ENCODE results near the gene CLDN4.
"Not testable (repeated sequence)": the region's sequence is repeated elsewhere in the genome, so short reads cannot be mapped to it uniquely, and the experiment has no call there.

The CLDN4 gene, protein sequence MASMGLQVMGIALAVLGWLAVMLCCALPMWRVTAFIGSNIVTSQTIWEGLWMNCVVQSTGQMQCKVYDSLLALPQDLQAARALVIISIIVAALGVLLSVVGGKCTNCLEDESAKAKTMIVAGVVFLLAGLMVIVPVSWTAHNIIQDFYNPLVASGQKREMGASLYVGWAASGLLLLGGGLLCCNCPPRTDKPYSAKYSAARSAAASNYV

DNA sequence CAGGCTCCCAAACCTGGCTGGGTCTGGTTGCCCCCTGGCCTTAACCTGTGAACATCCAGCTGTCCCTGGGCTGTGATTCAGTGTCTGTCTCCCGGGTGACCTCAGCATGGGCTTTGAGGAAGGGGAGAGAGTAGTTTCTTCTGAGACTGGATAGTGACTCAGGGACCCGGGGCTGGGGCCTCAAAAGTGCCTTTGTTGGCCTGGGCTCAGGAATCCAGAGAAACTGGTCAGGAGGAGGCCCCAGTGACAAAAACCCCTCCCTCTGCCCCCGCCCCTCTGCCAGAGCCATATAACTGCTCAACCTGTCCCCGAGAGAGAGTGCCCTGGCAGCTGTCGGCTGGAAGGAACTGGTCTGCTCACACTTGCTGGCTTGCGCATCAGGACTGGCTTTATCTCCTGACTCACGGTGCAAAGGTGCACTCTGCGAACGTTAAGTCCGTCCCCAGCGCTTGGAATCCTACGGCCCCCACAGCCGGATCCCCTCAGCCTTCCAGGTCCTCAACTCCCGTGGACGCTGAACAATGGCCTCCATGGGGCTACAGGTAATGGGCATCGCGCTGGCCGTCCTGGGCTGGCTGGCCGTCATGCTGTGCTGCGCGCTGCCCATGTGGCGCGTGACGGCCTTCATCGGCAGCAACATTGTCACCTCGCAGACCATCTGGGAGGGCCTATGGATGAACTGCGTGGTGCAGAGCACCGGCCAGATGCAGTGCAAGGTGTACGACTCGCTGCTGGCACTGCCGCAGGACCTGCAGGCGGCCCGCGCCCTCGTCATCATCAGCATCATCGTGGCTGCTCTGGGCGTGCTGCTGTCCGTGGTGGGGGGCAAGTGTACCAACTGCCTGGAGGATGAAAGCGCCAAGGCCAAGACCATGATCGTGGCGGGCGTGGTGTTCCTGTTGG, at the start of gene CLDN4:
TSS of gene CLDN4 (plus strand) at position 316 of the 903 bp plus-strand sequence. CDS start at position 522, 206 bp downstream.
- no peak for DNase-seq

DNA sequence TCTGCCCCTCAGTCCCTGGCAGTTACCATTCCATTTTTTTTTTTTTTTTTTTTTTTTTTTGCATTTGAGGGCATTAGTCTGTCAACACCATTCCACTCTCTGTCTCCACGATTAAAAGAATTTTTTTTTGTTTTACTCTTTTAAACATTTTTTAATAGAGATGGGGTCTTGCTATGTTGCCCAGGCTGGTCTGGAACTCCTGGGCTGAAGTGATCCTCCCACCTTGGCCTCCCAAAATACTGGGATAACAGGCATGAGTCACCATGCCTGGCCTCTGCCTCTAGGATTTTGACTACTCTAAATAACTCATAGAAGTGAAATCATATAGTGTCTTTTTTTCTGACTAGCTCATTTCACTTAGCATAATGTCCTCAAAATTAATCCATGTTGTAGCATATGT, 44.2 kb upstream of the CLDN4 start:
- no peak for DNase-seq

DNA sequence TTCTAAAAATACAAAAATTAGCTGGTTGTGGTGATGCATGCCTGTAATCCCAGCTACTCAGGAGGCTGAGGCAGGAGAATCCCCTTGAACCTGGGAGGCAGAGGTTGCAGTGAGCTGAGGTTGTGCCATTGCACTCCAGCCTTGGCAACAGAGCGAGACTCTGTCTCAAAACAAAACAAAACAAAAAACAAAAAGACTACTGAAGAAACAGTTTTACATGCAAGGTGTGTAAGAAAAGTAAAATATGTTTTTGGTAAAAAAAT, 43.1 kb upstream of the CLDN4 start:
- DNase-seq: not testable (repeated sequence)

DNA sequence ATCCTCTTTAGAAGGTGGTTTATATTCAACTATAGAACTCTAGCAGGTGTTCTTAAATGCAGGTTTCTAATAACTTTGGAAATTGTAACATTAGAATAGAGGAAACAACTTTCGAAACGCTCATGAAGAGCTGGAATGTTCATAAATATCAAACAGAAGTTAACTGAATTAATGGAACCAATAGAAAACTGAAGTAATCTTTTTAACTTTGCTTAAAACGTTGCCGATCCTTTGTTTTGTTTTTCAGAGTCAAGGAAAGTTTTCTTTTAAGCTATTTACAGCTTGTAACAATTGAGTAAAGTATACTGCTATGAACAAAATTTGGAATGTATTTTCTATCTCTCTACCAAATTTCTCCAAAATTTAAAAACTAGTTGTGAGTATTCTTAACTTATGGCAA, 41.7 kb upstream of the CLDN4 start:
- no peak for DNase-seq

DNA sequence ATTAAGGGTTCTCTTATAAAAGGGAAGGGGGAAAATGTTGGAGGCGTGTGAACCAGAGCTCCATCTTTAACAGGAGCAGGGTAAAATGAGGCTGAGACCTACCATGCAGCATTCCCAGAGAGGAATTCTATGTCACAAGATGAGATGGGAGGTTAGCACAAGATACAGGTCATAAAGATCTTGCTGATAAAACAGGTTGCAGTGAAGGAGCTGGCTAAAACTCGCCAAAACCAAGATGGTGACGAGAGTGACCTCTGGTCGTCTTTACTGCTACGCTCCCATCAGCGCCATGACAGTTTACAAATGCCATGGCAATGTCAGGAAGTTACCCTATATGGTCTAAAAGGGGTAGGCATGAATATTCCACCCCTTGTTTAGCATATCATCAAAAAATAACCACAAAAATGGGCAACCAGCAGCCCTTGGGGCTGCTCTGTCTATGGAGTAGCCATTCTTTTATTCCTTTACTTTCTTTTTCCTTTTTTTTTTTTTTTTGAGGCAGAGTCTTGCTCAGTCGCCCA, 39.6 kb upstream of the CLDN4 start:
- not testable (repeated sequence) for DNase-seq

DNA sequence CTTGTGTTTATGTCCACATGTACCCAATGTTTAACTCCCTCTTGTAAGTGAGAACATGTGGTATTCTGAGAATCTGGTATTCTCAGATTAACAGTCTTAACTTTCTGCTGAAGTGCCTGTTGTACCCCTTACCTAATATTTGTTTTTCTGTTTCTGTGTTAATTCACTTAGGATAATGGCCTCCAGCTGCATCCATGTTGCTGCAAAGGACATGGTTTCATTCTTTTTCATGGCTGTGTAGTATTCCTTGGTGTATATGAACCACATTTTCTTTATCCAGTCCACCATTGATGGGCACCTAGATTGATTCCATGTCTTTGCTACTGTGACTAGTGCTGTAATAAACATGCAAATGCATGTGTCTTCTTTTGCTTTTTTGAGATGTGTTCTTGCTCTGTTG, 35.6 kb upstream of the CLDN4 start:
- DNase-seq: not testable (repeated sequence)

DNA sequence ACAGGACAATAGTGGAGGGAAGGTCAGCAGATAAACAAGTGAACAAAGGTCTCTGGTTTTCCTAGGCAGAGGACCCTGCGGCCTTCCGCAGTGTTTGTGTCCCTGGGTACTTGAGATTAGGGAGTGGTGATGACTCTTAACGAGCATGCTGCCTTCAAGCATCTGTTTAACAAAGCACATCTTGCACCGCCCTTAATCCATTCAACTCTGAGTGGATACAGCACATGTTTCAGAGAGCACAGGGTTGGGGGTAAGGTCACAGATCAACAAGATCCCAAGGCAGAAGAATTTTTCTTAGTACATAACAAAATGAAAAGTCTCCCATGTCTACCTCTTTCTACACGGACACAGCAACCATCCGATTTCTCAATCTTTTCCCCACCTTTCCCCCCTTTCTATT, 34.1 kb upstream of the CLDN4 start:
- DNase-seq: not testable (repeated sequence)

DNA sequence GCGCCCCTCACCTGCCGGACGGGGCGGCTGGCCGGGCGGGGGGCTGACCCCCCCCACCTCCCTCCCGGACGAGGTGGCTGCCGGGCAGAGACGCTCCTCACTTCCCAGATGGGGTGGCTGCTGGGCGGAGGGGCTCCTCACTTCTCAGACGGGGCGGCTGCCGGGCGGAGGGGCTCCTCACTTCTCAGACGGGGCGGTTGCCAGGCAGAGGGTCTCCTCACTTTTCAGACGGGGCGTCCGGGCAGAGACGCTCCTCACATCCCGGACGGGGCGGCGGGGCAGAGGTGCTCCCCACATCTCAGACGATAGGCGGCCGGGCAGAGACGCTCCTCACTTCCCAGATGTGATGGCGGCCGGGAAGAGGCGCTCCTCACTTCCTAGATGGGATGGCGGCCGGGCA, 33.6 kb upstream of the CLDN4 start:
- not testable (repeated sequence) for DNase-seq

DNA sequence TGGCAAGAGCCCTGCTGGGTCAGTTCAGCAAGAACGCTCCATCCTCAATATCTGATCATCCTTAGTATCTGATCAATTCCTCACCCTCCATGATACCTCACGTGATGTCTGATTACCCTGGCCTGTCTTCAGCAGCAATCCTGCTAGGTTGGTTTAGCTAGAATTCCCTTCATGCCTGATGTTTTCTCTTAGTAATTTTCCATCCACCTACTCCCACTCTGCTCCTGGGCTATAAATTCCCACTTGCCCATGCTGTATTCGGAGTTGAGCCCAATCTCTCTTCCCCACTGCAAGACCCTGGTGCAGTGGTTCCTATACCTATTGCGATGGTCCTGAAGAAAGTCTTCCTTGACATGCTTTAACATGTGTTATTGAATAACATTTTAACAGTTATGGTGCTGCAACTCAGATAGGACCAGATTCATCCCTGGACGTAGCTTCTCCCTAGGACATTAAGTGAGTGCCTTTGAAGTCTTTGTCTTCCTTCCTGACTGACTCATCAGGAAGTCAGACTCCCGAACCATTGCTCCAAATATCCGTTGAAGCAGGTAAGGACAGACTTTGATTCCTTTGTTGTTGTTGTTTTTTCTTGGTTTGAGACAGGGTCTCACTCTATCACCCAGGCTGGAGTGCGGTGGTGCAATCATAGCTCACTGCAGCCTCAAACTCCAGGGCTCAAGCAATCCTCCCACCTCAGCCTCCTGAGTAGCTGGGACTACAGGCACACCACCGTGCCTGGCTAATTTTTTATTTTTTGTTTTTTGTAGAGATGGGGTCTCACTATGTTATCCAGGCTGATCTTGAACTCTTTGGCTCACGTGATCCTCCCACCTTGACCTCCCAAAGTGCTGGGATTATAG, 31.3 kb upstream of the CLDN4 start:
- DNase-seq: no peak

DNA sequence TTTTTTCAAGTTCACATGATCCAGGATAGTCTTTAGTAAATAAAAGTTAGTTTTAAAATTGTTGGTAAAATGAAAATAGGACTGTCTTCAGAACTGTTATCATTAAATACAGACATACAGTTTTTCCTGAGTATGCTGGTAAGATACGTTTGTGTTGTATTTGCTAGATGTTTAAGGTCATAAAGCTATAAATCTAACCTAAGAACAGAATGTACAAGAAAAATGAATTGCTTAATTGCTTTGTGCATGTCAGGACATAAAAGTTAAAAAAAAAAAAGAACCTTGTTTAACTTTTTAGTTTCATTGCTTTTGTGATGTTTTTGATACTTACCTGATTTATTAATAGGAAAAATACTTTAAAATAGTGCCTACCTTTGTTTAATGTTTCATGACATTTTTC, 29.2 kb upstream of the CLDN4 start:
- no peak for DNase-seq

DNA sequence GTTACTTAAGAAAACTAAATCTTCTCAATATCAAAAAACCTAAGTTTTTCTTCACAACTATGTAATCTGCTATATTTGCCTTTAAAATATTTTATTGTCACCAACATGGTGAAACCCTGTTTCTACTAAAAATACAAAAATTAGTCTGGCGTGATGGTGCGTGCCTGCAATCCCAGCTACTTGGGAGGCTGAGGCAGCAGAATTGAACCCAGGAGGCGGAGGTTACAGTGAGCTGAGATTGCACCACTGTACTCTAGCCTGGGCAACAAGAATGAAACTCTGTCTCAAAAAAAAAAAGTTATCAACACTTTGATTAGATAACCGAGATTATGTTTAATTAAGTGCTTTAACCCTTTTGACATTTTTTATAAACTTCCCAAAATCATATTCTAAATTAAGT, 28.3 kb upstream of the CLDN4 start:
- no peak for DNase-seq

DNA sequence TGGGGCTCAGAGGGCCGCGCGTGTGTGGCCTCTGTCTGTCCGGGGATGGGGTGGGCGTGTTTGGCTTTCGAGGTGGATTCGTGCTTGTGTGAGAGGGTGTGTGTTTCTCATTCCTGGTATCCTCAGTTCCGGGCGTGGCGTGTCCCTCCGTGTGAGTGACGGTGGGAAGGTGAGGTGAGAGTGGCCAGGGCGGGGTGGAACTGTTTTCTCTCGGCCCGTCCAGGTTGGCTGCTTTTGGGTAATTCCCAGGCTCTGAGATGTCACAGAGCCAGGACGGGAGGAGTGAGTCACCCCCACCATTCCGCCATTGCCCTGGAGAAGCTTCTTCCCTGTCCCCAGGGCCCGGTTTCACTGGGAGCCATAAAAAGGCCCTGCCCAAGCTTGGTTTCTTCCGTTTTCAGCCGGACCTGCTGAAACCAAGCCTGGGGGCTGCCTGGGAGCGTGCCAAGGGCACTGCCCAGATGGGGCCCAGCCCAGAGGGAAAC, 21.3 kb upstream of the CLDN4 start:
- DNase-seq: no peak

DNA sequence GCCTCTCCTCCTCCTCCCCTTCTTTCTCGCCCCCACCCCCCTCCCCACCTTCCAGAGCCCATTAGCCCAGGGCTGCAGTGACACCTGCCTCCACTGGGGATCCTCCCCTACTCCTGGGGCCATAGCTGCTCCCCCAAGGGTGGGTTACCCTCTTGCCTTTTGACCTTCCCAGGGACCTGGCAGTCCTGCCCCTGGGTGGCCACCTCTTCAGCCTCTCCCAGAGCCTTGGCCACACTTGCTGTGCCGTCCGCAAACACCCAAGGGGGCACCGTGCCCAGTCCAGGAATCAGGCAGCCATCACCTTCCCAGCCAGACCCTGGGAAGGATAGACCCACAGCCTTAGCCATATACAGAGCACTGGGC, 19.8 kb upstream of the CLDN4 start:
- no peak for DNase-seq

DNA sequence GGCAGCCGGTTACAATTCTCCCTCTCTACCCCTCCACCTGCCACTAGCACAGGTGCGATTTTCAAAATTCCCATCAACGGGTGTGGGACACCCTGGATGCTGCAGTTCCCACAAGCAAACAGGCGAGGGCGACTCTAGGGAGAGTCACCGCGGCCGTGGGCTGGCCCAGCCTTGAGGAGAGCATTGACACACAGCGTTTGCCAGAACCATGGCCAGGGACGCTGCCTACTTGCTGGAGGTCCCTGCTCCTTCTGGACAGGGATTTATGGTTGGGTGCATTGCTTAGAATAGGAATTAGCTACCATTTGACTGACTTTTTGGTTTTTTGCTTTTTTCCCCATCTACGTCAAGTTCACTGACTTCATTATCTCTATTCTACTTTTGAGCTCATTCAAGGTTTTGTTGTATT, 19.0 kb upstream of the CLDN4 start:
- peak; percentile 81 for DNase-seq

DNA sequence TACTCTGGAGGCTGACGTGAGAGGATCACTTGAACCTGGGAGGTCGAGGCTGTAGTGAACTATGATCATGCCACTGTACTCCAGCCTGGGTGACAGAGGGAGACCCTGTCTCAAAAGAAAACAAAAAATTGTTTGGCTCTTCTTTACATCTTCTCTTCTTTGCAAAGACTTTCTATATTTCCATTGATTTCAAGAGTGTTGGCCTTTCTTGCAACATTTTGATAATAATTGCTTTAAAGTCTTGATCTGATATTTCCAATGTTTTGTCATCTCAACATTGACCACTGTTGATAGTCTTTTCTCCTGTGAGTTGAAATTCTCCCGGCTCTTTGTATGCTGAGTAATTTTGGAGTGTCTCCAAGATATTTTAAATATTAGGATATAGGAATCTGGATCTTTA, 17.8 kb upstream of the CLDN4 start:
- no peak for DNase-seq

DNA sequence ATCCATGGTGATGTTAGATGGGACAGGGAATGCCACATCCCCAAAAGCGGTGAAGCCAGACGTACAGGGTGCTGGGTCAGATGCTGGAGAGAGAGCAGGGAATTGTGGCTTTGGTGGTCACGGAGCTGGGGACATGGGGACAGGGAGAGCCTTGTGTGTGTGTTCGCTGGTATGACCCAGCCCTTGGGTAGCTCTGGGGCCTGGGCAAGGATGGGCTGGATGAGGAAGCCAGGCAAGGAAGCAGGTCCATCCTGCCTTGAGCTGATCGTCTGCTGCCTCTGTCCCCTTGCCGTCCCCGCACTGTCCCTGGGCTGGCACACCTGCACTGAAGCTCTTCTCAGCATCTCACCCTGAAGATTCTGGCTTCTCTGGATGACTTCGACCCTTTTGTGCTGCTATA, 15.4 kb upstream of the CLDN4 start:
- DNase-seq: no peak

DNA sequence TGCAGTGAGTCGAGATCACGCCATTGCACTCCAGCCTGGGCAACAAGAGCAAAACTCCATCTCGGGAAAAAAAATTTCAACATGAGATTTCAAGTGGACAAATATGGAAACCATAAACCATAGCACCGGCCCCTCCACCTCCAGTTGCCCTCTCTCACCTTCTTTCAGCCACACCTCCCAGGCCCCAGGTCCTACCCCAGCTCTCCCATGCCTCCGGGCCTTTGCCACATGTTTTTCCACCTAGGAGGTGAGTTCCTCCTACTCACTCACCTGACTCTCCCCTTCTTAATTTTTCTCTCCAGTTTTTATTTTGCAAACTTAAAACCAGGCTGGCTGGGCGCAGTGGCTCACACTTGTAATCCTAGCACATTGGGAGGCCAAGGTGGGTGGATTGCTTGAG, 13.7 kb upstream of the CLDN4 start:
- DNase-seq: no peak

DNA sequence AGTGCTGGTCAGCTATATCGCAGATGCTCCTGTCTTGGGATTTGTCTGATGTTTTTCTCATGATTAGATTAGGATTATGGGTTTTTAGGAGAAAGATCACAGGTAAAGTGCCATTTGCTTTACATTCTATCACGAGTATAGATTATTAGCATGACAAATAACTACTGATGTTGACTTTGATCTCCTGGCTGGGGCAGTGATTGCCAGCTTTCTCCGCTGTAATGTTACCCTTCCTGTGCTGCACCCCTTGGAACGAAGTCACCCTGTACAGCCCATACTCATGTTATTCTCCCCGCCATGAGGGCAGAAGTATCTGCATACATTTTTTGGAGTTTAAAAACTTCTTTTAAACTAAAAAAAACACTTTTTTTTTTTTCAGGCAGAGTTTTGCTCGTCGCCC, 10.8 kb upstream of the CLDN4 start:
- no peak for DNase-seq

DNA sequence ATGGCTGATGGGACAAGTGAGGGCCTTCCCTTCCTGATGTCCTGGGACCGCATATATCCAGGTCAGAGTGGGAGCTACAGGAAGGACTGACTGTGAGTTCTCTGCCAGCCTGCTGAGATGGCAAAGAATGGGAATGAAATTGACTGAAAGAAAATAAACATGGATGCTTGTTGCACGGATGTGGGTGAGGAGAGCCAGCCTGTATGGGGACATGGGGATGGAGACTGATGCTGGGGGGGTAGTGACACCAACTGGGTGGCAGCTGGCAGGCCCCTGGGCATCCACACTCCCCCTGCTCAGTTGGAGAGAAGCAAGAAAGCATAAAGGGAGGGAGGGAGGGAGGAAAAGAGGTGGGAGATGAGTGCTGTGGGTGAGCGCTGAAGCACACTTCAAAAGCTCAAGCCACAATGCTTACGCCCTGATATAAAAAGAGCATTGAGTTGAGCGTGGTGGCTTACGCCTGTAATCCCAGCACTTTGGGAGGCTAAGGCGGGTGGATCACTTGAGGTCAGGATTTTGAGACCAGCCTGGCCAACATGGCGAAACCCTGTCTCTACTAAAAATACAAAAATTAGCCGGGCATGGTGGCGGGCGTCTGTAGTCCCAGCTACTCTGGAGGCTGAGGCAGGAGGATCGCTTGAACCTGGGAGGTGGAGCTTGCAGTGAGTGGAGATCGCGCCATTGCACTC, 9.1 kb upstream of the CLDN4 start:
- DNase-seq: not testable (repeated sequence)

DNA sequence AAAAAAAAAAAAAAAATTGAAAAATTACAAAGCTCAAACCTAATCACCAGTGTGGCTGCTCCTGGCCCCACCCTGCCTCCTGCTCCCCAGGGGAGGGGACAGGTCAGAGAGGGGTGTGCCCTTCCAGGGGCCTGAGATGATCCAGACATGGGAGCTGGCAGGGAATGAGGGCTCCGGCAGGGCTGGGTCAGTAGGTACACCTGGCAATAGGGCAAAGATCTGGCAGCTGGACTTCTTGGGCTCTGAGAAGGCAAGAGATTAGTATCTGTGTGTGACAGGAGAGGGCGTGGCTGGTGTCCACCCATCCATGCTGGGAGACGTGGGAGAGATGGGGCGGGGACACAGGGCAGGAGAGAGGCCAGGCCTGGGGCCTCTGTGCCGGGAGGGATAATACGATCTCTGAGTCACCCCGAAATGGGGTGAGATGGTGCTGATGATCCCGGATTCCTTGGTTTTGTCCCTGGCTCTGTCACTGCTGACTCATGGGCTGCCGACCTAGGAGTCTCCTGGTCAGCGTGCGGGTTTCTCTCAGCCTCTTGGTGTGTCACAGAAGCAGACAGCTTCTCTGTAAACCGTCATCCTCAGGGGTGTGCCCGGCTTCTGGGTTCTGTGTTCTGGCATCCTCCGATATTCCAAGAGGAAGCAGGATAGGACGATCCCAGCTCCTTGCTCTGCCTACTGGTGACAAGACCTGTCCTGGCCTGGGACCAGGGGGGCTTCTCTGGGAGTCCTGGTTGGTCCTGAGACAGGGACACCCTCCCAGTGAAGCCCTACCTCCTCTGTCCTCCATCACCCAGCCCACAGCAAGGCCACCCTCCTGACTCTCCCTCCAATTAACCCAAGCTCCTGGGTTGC, 8.2 kb upstream of the CLDN4 start:
- no peak for DNase-seq

DNA sequence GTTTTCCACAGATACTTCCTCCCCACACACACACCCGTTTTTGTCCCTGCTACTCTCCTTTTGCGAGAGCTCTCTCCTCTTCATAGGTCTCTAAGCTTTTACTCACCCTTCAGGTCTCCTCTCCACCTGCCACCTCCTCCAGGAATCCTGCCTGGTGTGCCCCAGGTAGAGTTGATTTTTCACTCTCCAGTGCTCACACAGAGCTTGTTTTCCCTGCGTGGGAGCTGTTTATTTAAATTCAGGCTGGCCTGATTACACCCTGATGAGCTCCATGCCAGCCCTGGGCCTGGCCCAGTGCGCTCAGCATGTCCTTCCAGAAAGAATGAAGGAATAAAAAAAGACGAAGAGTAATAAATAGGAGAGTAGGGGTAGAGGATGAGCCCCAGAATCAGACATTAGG, 7.5 kb upstream of the CLDN4 start:
- DNase-seq: no peak

Data from activated CD8-positive, alpha-beta memory T cell treated with anti-CD3 and anti-CD28 coated beads, Interleukin-2, amount 50 U/mL, for 48 hours (primary cell).